Frontal cortex (tissue), 4 donors: ENCODE results near the gene CD300LG. TPM values are rescaled to one million over a fixed set of nuclear protein-coding genes. Genes with fewer than 3 reads are reported as not detected.
"Not testable (repeated sequence)": the region's sequence is repeated elsewhere in the genome, so short reads cannot be mapped to it uniquely, and the experiment has no call there.

Experiments used
- DNase-seq, 2 donors: peaks; one replicate each; pipeline ENCODE4 v3.0.0; 2012; ENCODE audit warnings: low spot score in 2 of 2
- FAIRE-seq: peaks from 2 replicates; lab custom pipeline; 2012; peaks lifted over from hg19 to GRCh38; lab: Jason Lieb, UNC
- total RNA-seq: library from RNA; depleted of rRNA; stranded (reverse); fragments of >200 nt; gene quantifications from one replicate; pipeline ENCODE4 v1.2.3, GENCODE V29; 2014
- donor health status: control.
- donor health status: control.
- donor health status: control.

CD300LG gene
- total RNA-seq, 1 donor from 2014 or later, result not detected

DNA sequence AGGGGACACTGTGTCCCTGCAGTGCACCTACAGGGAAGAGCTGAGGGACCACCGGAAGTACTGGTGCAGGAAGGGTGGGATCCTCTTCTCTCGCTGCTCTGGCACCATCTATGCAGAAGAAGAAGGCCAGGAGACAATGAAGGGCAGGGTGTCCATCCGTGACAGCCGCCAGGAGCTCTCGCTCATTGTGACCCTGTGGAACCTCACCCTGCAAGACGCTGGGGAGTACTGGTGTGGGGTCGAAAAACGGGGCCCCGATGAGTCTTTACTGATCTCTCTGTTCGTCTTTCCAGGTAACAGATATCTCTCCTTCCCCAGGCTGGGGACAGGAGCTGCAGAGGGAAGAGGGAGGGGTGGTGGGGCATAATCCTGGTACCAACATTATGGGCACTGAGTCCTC is 1.6 kb downstream of the CD300LG start:
- no peak for DNase-seq
- FAIRE-seq, result no peak

GRCh38 chr17:43849116-43849515 is 2.1 kb downstream of the CD300LG start:
- FAIRE-seq (no peak), DNase-seq (no peak)

- FAIRE-seq, result no peak
Observed at GRCh38 chr17:43852571-43852970, 5.6 kb downstream of the CD300LG start.

DNA sequence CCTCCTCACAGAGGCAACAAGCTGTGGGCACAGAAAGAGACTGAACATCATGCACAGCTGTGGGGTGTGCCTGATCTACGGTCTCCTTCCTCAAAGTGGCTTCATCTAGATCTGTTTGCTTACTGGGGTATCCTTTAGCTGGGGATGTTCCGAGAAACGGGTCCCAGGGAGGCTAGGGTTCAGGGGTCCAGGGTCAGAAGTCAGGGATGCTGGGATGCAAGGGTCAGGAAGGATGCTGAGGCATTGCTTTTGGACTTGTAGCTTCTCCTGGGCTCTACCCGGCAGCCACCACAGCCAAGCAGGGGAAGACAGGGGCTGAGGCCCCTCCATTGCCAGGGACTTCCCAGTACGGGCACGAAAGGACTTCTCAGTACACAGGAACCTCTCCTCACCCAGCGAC is 6.6 kb downstream of the CD300LG start:
- DNase-seq, result no peak
- no peak for FAIRE-seq

More at GRCh38 chr17:43852571-43852970, 5.6 kb downstream of the CD300LG start:
- DNase-seq, result no peak

DNA sequence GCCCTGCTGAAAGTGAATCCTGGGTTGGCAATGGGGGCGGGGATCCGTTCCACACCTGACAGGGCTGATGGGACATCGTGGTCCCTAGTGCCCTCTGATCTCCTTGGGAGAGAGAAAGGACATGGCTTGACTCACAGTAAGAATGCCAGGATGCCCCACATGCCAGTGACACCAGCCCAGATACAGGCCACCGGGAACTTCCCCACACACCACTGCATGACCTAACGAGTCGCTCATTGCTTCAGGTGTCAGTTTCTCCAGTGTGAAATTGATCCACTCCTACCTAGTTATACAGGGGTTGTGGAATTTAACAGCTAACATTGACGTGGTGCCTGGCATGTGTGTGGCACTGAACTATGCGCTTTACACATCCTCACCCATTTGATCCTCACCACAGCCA is 7.5 kb downstream of the CD300LG start:
- FAIRE-seq (no peak), DNase-seq (no peak)

GRCh38 chr17:43855061-43855460 is 8.1 kb downstream of the CD300LG start:
- FAIRE-seq (no peak), DNase-seq (no peak)

DNA sequence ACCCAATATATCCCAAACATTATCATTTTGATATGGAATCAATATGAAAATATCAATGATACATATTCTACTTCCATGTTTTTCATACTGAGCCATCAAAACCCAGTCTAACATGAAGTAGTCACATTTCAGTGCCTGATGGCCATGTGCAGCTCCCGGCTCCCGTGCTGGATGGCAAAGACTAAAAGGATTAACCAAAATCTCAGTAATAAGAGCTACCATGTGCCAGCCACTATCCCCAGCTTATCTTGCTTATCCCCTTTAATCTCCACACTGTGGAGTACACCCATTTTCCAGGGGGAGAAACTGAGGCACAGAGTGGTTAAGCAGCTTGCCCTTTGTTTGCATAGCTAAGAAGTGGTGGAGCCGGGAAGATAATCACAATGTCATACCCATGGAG is 9.2 kb downstream of the CD300LG start:
- DNase-seq (no peak), FAIRE-seq (no peak)

GRCh38 chr17:43857141-43857540 is 10.2 kb downstream of the CD300LG start:
- DNase-seq (no peak), FAIRE-seq (no peak)

- FAIRE-seq (no peak), DNase-seq (no peak)
Observed at GRCh38 chr17:43857957-43858600, 11.1 kb downstream of the CD300LG start.

DNA sequence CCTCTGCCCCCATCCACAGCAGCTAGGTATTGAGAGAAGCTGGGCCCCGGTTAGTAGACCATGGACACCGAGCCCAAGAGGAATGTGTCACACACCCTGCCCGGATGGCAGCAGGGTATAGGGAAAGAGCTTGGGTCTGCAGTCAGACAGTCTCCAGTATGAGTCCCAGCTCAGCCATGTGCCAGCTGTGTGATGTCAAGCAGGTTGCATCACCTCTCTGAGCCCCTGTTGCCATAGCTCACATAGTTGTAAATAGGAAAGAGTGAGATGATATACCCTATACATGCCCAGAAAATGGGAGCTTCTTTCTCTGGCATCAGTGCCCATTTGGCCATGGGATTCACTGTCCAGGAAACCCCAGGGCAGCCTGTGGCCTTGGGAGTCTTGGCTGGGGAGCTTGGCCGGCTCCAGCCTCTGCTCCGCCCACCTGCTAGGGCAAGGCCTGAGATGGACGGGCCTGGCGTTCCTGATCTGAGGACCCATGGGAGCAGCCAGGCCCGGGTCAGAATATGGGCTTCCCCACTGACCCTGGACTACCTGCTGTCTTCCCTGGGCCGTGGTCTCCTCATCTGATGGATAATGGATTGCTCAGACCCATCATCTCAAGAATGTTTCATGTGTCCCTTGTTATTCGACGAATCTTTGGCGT is 13.2 kb downstream of the CD300LG start:
- FAIRE-seq, result no peak

GRCh38 chr17:43860927-43861622 is 14.1 kb downstream of the CD300LG start:
- FAIRE-seq, result no peak
- no peak for DNase-seq

More for the DNA sequence above, 13.2 kb downstream of the CD300LG start:
- no peak for DNase-seq

DNA sequence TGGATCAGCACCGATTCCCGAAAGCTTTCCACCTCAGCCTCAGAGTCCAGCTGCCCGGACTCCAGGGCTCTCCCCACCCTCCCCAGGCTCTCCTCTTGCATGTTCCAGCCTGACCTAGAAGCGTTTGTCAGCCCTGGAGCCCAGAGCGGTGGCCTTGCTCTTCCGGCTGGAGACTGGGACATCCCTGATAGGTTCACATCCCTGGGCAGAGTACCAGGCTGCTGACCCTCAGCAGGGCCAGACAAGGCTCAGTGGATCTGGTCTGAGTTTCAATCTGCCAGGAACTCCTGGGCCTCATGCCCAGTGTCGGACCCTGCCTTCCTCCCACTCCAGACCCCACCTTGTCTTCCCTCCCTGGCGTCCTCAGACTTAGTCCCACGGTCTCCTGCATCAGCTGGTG is 15.0 kb downstream of the CD300LG start:
- FAIRE-seq, result no peak
- DNase-seq, result no peak

GRCh38 chr17:43864161-43864984 is 17.4 kb downstream of the CD300LG start:
- FAIRE-seq (no peak), DNase-seq (no peak)

DNA sequence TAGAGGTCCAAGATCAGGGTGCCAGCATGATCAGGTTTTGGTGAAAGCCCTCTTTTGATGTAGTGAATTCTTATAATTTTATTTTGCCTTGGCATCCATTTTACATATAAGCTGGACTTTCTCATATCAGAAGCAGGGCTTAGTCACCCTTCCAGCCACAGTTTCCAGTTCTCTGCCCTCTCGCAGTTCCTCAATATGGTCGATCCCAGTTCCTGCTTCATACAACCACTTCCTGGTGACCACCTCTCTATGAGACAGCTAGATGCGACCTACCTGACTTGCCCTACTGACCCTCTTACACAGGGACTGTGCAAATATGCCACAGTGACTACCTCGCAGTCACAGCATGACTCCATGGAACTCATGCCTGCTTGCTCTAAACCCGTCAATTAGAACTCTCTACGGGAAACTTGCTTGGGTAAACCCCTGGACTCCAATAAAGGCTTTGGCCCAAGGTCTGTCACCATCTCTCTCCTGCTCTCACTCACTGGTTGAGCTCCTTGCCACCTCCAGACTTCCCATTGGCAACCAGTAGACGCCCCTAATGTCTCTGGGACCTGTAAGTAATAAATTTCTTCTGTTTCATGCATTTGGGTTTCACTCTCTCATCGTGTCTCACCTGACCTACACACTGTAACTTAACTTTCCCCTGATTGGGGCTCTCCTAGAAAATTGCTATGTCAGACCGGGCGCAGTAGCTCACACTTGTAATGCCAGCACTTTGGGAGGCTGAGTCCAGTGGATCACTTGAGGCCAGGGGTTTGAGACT is 21.4 kb downstream of the CD300LG start:
- FAIRE-seq, result no peak
- no peak for DNase-seq

GRCh38 chr17:43869031-43869430 is 22.1 kb downstream of the CD300LG start:
- not testable (repeated sequence) for DNase-seq, FAIRE-seq

DNA sequence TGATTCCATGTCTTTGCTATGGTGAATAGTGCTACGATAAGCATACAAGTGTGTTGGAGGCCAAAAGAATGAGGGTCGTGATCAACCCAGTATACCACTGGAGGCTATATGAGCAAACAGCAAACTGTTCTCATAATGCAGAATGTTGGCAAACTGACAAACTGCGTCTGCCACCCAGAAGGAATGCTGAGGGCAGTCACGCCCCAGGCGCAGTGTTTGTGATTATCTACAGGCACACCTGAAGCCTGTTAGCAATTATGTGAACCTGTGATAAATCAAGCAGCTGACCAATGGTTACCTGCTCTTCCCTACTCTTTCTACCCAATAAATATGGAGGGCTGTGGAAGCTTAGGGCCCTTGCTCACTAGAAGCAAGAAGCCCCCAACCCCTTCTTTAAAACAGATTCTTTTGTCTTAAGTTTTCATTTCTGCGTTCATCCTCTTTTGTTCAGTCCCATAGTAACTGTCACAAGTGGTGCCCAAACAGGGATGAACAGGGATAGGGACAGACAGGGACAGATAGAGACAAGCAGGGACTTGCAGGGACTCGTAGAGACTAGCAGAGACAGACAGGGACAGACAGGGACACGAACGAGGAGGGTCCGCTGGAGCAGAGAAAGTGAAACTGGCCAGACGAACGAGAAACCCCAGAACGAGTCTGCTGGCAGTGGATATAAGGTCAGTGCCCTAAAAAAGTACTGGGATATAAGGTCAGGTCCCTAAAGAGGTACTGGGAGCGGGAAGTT is 25.1 kb downstream of the CD300LG start:
- FAIRE-seq, result no peak
- DNase-seq, result no peak

DNA sequence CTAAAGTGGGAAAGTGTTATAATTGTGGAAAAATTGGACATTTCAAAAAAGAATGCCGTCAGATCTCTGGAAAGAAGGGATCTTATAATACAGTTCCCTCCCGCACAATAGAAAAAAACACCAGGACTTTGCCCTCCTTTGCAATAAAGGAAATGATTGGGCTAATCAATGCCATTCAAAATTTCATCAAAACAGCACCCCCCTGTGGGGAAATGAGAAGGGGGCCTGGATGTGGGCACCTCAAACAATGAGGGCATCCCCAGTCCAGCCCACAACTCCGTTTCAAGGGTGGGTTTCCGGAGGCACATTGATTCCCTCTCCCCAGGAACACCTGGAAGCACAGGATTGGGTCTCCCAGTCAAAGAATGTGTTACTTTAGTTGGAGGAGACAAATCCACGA is 26.1 kb downstream of the CD300LG start:
- DNase-seq (no peak), FAIRE-seq (no peak)

GRCh38 chr17:43873815-43874214 is 26.8 kb downstream of the CD300LG start:
- FAIRE-seq, result no peak
- DNase-seq, result no peak

GRCh38 chr17:43874293-43874692 is 27.3 kb downstream of the CD300LG start:
- DNase-seq, result no peak
- no peak for FAIRE-seq
